Fibroblast of mammary gland (primary cell): ENCODE results near the gene PRKAG2.

ENCODE experiments used
- DNase-seq: peaks from one replicate; pipeline ENCODE4 v3.0.0-alpha.2; 2010; ENCODE audit warnings: low read depth
- H3K4me3 ChIP-seq: 2 replicates; pipeline ENCODE4 v1.5.1; 2011; ENCODE audit warnings: low read depth, mild to moderate bottlenecking, low read length, moderate library complexity; ENCODE audit not compliant: control insufficient read depth
- TF ChIP-seq, protein P1 (sequence below): conservative IDR thresholded peaks from 2 replicates; pipeline ENCODE4 v1.5.1; 2011; ENCODE audit warnings: low read depth, low read length, inconsistent platforms; ENCODE audit not compliant: control insufficient read depth, insufficient read depth

Gene PRKAG2

DNA sequence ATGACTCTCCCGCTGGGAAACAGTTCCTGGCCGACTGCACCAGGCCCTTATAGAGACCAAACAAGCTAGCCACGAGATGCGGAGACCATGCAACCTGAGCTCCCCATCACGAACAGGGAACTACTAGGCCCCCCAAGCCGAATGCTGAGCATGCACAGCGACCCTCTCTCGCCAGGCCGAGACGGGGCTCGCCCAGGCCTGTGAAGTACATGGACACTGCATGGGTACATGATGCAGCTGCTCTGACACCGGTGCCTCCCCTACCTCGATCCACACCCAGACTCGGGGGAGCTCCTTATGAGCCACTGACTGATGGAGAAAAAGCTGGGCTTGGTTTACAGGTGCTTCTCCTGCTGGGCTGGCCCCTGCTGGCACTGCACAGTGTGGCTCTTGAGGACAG lies 285.0 kb downstream of the PRKAG2 start:
- no peak for DNase-seq
- TF ChIP-seq, protein P1, sequence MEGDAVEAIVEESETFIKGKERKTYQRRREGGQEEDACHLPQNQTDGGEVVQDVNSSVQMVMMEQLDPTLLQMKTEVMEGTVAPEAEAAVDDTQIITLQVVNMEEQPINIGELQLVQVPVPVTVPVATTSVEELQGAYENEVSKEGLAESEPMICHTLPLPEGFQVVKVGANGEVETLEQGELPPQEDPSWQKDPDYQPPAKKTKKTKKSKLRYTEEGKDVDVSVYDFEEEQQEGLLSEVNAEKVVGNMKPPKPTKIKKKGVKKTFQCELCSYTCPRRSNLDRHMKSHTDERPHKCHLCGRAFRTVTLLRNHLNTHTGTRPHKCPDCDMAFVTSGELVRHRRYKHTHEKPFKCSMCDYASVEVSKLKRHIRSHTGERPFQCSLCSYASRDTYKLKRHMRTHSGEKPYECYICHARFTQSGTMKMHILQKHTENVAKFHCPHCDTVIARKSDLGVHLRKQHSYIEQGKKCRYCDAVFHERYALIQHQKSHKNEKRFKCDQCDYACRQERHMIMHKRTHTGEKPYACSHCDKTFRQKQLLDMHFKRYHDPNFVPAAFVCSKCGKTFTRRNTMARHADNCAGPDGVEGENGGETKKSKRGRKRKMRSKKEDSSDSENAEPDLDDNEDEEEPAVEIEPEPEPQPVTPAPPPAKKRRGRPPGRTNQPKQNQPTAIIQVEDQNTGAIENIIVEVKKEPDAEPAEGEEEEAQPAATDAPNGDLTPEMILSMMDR = no peak
- no peak overlapping the region for H3K4me3 ChIP-seq

DNA sequence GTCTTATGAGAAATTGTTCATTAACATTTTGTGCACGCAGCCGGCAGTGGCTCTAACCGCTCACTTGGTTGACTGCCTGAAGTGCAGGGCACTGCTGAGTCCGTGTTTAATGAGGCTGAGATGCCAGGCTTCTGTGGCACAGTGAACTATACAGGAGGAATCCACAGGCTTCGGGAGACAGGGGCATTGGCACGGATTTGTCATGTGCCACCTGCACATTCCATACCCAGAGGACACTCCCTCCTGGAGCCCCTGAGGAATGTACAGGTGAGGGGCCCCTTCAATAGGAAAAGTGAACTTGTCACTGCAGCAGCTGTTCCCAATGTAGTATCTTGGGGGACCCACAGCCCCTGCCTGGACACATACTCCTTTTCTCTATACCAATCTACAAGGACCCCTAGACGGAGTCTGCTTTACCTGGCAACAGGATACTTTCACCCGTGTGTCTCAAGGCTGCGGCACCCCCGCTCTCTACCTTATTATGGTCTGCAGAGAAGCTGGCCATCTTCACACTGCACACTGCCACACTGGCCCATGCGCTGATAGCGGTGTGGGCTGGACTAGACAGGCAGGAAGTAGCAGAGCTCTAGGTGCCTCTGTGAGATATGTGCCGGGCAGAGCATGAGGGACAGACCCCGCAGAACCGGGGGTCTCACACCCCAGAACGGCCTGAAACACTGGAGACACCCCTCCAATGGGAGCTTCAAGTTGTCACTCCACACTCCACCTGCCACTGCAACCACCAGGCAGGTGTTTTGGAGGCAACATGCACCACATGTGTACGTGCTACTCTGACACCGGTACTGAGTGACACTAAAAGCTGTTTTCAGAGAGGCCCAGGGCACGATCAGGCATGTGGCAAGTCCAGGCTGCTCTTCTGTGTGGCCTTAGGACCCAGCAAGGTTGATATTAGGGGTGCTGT lies 285.8 kb downstream of the PRKAG2 start:
- TF ChIP-seq, protein P1 = no peak
- DNase-seq = no peak
- no peak overlapping the region for H3K4me3 ChIP-seq

DNA sequence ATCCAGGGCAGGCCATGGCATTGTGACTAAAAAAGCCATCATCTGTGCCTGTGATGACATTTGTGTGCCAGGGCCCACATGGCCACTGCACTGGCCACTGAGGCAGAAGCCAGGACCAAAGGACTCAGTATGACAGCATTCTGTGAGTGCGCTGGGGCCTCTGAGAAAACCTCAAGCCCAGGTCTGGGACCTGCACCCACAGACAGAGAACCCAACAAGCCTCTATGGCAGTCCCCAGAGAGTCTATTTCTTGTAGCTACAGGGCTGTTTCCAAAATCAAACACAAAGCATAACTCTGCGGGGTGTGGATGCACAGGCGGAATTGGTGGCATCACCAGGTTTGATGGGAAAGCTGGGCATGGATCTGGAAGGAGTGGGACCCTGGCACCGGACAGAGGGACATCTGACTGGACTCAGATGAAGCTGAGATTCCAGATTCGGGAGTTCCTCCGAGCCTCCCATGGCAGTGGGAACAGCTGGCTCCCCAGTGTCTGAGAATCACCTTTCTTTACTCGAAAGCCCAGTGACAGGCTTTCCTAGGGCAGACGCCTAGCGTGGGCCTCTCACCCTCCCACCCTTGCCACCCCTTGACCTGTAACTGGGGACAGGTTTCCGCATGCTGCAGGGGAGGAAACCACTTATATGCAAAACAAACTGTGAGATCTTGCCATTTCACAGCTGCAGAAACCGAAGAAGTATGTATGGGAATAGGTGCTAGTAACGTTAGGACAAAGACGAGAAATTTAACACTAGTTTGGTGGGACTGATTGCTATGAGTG lies 286.7 kb downstream of the PRKAG2 start:
- H3K4me3 ChIP-seq = no peak overlapping the region
- DNase-seq = no peak
- TF ChIP-seq, protein P1 = no peak

DNA sequence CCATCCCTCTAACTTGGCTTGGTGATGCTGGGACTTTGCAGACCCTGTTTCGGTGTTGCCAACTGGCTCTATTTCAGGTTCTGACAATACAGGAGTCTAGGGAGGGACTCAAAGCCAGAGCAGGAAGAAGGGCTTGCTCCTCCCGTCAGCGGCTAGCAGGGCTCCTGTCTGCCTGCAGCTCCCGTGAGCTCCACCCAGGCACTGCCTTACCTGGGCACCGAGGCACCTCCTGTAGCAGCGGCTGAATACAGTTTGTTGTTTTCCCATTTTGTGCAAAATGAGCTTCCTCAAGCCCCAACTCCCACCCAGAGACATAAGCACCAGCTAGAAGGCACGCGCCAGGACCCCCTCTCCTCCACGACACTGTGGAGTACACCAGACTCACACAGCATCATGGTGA lies 287.9 kb downstream of the PRKAG2 start:
- no peak overlapping the region for H3K4me3 ChIP-seq
- TF ChIP-seq, protein P1 = no peak
- DNase-seq = no peak

DNA sequence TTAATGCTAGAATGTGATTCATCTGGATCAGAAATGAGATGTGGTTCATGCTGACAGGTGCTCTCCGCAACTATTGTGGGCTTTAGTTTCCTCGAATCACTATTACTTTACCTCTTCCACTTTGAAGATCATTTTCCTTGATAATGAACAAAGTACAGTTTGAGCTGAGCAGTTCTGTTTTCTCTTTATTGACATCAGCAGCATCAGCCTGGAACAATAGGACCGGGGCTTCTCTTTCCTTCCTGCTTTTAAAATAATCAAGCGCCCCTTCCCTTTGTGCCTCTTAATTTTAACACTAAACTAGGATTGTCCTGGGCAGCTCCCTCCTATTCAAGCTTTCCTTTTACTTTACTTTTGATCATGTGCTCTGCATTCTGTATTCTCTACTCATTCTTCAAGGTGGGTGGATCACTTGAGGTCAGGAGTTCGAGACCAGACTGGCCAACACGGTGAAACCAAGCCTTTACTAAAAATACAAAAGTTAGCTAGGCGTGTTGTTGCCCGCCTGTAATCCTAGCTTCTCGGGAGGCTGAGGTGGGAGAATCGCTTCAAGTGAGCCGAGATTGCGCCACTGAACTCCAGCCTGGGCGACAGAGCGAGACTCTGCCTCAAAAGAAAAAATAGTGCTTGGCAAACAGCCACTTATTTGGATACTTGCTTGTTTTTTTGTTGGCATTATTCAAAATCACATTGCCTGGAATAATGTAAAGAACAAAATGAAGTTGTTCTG lies 290.2 kb downstream of the PRKAG2 start:
- no peak for DNase-seq
- no peak overlapping the region for H3K4me3 ChIP-seq
- TF ChIP-seq, protein P1 = no peak

DNA sequence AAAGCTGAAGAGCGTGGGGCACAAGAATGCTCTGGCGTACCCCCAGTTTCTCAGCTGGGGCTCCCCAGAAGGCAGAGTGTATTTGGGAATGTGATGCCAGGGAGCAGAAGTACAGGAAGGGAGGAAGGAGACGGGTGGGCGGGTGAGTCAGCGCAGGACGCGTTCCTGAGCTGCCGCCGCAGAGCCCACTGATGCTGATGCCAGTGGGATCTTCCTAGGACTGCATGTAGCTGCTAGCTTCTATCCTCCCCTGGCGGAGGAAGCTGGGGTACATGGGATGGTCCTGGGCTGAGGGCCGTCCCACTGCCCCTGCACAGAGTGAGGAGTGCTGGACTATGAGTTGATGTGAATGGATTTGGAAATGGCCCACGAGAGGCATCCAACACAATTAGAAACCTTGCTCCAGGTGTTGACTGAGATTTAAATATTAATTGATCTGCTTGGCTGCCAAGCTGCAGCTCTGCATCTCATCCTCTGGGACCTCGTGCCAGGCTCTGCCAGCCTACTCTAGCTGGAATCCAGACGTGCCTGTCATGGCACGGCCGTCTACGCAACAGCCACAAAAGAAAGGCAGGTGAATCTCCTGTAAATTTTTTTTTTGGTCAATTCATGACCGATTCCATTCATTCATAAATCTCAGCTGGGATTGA lies 291.0 kb downstream of the PRKAG2 start:
- DNase-seq = peak; percentile 12
- TF ChIP-seq, protein P1 = no peak
- no peak overlapping the region for H3K4me3 ChIP-seq
